GM19463 (cell line): Measurements from ENCODE around the gene RTN4RL2.
"Not testable (repeated sequence)": the region's sequence is repeated elsewhere in the genome, so short reads cannot be mapped to it uniquely, and the experiment has no call there.

Source experiments
- ATAC-seq: cut with Tn5 transposase; IDR thresholded peaks from one replicate; pipeline ENCODE4 v1.9.1; 2021; ENCODE audit warnings: mild to moderate bottlenecking, moderate library complexity; ENCODE audit not compliant: unreplicated experiment

RTN4RL2 gene

GRCh38 chr11:57432149-57432561 lies 28.2 kb upstream of the RTN4RL2 start:
- ATAC-seq, result no peak

DNA sequence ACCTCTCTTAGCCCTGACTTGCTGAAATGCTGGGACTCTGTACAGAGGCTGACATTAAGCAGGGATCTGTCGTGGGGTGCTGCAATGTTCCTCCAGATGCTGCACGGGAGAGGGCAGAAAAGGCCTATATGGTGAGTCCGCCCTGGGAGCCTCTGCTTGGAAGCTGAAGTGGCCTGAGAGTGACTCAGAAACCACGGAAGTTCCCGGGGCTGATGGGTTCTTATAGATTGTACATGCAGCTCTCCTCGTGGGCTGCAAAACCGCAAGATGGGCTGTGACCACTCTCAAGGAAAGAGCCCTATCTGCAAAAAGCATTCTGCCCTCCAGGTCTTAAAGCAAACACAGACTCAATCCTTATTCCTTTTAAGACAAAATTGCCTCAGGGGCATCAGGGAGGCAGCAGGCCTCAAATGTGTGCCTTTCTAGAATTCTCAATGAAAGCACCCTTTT lies 27.6 kb upstream of the RTN4RL2 start:
- ATAC-seq, result peak; percentile 74

GRCh38 chr11:57434640-57435546 lies 25.4 kb upstream of the RTN4RL2 start:
- no peak for ATAC-seq

GRCh38 chr11:57436031-57436430 lies 24.3 kb upstream of the RTN4RL2 start:
- no peak for ATAC-seq

- ATAC-seq, result no peak
These were observed 21.7 kb upstream of the RTN4RL2 start for GRCh38 chr11:57438345-57439285.

GRCh38 chr11:57439786-57440185 lies 20.5 kb upstream of the RTN4RL2 start:
- no peak for ATAC-seq

DNA sequence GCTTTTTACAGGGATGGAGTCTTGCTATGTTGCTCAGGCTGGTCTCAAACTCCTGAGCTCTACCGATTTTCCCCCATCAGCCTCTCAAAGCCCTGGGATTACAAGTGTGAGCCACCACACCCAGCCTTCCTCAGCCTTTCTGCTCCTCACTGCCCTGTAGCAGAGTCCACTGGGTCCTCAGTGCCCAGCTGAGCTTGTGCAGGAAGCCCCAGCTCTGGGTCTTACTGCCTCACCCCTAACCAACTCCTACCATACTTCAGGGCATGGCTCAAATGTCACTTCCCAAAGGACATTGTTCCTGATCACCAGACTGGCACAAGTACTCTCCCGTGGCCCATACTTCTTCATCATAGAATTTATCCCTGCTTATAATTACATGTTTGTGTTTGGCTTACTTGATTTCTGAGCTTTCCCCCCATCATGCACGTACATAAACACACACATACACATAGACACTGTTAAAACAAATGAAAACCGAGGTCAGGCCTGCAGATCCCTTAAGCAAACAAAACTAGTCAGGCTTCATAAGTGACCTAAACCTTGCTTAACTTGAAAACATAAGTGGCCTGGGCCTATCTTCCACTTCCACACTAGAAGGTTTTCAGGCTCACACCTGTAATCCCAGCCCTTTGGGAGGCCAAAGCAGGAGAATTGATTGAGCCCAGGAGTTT lies 19.4 kb upstream of the RTN4RL2 start:
- ATAC-seq, result no peak

- ATAC-seq, result no peak
These were observed 15.8 kb upstream of the RTN4RL2 start for GRCh38 chr11:57444362-57445121.

- not testable (repeated sequence) for ATAC-seq
These were observed 15.3 kb upstream of the RTN4RL2 start for GRCh38 chr11:57445122-57445394.

DNA sequence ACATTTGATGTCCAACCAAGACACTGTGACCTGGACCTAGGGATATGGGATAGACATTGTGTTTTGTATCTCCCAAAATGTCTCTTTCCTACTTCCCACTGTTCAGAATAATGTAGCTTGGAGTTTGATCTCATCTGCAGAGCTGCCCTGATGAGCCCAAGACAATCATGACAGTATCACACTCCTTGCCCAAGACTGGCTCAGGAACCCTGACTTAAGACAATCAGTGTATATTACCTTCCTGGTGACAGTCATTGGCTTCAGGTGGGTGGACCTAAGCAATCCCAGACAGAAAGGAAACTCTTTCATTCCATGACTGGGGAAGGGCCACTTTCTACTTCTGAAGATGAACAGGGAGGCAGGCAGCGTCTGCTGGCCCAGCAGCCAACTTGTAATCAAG lies 14.3 kb upstream of the RTN4RL2 start:
- no peak for ATAC-seq

- ATAC-seq, result no peak
These were observed 6.7 kb upstream of the RTN4RL2 start for GRCh38 chr11:57453543-57454177.

DNA sequence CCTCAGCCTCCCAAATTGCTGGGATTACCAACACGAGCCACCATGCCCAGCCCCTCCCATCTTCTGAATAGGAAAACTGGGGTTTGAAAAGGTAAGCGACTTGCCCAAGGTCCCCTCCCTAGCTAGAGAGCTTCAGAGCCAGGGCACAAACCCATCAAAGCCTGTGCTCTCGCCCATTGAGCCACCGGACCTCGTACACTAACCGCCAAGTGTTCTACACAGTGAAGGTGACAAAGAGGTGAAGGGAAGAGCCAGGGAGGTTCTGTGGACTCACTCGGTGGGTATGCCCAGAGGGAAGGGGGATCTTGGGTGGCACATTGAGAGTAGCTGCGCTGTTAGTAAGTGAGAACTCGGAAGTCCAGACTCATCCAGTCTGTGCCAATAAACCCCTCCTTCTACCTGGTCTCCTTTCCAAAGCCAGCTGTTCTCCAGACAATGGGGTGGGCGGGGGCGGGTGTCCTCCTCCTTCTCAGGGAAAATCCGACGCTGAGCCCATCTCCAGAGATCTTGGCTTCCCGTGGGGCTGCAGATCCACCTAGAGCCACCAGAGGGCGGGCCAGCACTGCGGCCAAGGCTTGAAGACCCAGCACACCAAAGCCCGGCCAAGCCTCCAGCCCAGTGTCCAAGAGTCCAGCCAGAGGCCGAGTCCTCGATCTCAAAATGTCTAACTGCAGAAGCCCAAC lies 3.2 kb upstream of the RTN4RL2 start:
- ATAC-seq, result peak; percentile 56

GRCh38 chr11:57457643-57458023 lies 2.7 kb upstream of the RTN4RL2 start:
- peak; percentile 8 for ATAC-seq

- no peak for ATAC-seq
These were observed 2.3 kb upstream of the RTN4RL2 start for GRCh38 chr11:57458060-57458409.

DNA sequence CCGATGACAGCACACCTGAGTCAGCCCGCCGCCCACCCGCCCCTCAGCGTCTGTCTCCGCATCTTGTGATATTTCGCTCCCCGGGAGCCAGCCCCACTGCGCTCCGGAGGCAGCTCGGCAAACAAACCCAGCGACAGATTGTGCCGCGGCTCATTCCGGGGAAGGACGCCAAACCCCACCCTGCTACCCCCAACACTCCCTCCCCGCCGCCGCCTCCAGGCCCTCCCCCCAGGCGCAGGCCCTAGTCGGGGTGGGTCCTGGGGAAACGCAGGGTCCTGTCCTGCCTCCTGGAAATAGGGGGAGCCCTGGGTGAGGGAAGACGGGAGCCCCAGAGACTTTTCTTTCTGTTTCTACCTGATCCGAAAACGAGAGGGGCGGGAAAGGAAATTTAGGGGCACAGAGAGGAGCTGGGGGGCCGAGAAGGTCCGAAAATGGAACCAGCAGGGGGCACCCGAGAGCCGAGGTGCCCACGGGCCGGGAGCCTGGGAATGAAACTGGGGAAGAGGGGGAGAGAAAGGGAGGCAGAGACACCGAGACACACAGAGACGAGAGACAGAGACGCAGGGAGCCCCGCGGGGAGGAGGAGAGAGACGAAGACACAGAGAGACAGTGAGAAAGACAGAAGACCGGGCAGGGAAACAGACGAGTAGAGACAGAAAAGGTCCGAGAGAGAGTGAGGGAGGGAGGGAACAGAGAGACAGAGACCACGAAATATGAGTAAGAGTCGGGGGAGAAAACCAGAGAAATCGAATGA lies 1.7 kb upstream of the RTN4RL2 start:
- peak; percentile 16 for ATAC-seq

GRCh38 chr11:57459164-57460021 lies 935 bp upstream of the RTN4RL2 start:
- no peak for ATAC-seq

GRCh38 chr11:57460758-57461749 lies 726 bp downstream of the RTN4RL2 start:
- peak; percentile 6 for ATAC-seq
